B cell (primary cell): ENCODE results near the gene BTN2A1. TPM values are rescaled to one million over a fixed set of nuclear protein-coding genes. Genes with fewer than 3 reads are reported as not detected.
A peak's percentile ranks its signal among the peaks of the same experiment; 100 is the strongest.

Experiments used
- ATAC-seq: fragments of 200-7000 bp; cut with Tn5 transposase; one replicate; pipeline ENCODE4 v1.10.0; 2021; ENCODE audit warnings: low read depth, mild to moderate bottlenecking, moderate number of reproducible peaks, moderate library complexity
- CTCF ChIA-PET: fragments of 350-600 bp; sonication (Branson Sonifier 250); formaldehyde crosslinking; loops from one replicate; lab custom pipeline; 2021; ENCODE audit warnings: antibody characterized with exemption, inconsistent platforms; lab: Charles Lee
- POLR2A ChIA-PET: fragments of 350-600 bp; sonication (Branson Sonifier 250); formaldehyde crosslinking; loops from one replicate; lab custom pipeline; 2021; ENCODE audit warnings: antibody characterized with exemption; lab: Charles Lee
- DNase-seq: peaks from one replicate; pipeline ENCODE4 v3.0.0; 2013
- H2AFZ ChIP-seq: 2 replicates; pipeline ENCODE4 v1.6.1; 2012; ENCODE audit warnings: mild to moderate bottlenecking, low read depth, low read length; ENCODE audit not compliant: insufficient read depth, poor library complexity, severe bottlenecking
- H3K27ac ChIP-seq, 2 donors: 1 replicate in 1 of 2; 2 replicates in 1 of 2; pipeline ENCODE4 v1.5.1; 2012 to 2013; ENCODE audit warnings: low read length in 2 of 2, mild to moderate bottlenecking in 2 of 2, moderate library complexity in 1 of 2
- H3K27me3 ChIP-seq, 4 experiments: fragments of 200-600 bp in 1 of 4; sonication (generic) in 1 of 4; replicated peaks in 1 of 4; 1 replicate in 2 of 4; 2 replicates in 2 of 4; pipeline versions ENCODE4 v1.6.1 to v1.7.0; 2013 to 2016; ENCODE audit warnings: low read length in 3 of 4, mild to moderate bottlenecking in 2 of 4, mixed read lengths in 1 of 4, moderate library complexity in 1 of 4; ENCODE audit not compliant: insufficient read depth in 4 of 4, control insufficient read depth in 3 of 4; ENCODE audit errors: control extremely low read depth in 1 of 4
- H3K36me3 ChIP-seq, 2 experiments: replicated peaks in 1 of 2; 1 replicate in 1 of 2; 2 replicates in 1 of 2; pipeline versions ENCODE4 v1.6.1 to v1.7.1; 2013; ENCODE audit warnings: low read length in 1 of 2; ENCODE audit not compliant: insufficient read depth in 2 of 2, control insufficient read depth in 1 of 2; ENCODE audit errors: control extremely low read depth in 1 of 2, extremely low read depth in 1 of 2
- H3K4me1 ChIP-seq, 2 donors: fragments of 200-600 bp in 1 of 2; sonication (generic) in 1 of 2; 1 replicate in 1 of 2; 2 replicates in 1 of 2; pipeline versions ENCODE4 v1.5.1 to v1.6.1; 2013 to 2017; ENCODE audit warnings: low read length in 2 of 2; ENCODE audit not compliant: control insufficient read depth in 2 of 2, insufficient read depth in 2 of 2
- H3K4me2 ChIP-seq: replicated peaks from 2 replicates; pipeline ENCODE3; 2012; ENCODE audit warnings: mild to moderate bottlenecking, low read depth, low read length; ENCODE audit not compliant: poor library complexity, severe bottlenecking
- H3K4me3 ChIP-seq, 5 experiments: fragments of 200-600 bp in 1 of 5; sonication (generic) in 1 of 5; 1 replicate in 3 of 5; 2 replicates in 2 of 5; pipeline versions ENCODE4 v1.5.1 to v1.7.0; 2011 to 2016; ENCODE audit warnings: low read length in 4 of 5, mild to moderate bottlenecking in 4 of 5, low read depth in 2 of 5, control low read depth in 1 of 5, moderate library complexity in 1 of 5; ENCODE audit not compliant: insufficient read depth in 1 of 5; ENCODE audit errors: control extremely low read depth in 1 of 5, extremely low read depth in 1 of 5
- H3K79me2 ChIP-seq: fragments of 200-600 bp; sonication (generic); one replicate; pipeline ENCODE4 v1.6.0; 2016; ENCODE audit warnings: low read length; ENCODE audit not compliant: control insufficient read depth, insufficient read depth
- H3K9ac ChIP-seq: fragments of 200-600 bp; sonication (generic); 2 replicates; pipeline ENCODE4 v1.6.1; 2017; ENCODE audit warnings: mild to moderate bottlenecking, low read length, moderate library complexity
- H3K9me3 ChIP-seq, 3 donors: one replicate each; pipeline versions ENCODE4 v1.6.1 to v1.7.1; 2013; ENCODE audit warnings: low read length in 2 of 3; ENCODE audit not compliant: control insufficient read depth in 2 of 3, insufficient read depth in 1 of 3; ENCODE audit errors: control extremely low read depth in 1 of 3
- H4K20me1 ChIP-seq: 2 replicates; pipeline ENCODE4 v1.6.0; 2012; ENCODE audit warnings: mild to moderate bottlenecking, low read length; ENCODE audit not compliant: insufficient read depth, control insufficient read depth, poor library complexity, severe bottlenecking
- H3K27ac Mint-ChIP-seq: one replicate; pipeline ENCODE4 v1.8.0; 2021; ENCODE audit warnings: mixed read lengths
- H3K27me3 Mint-ChIP-seq: one replicate; pipeline ENCODE4 v1.8.0; 2021; ENCODE audit warnings: mixed read lengths
- H3K4me1 Mint-ChIP-seq: one replicate; pipeline ENCODE4 v1.8.0; 2021; ENCODE audit warnings: mixed read lengths
- H3K4me3 Mint-ChIP-seq: one replicate; pipeline ENCODE4 v1.8.0; 2021; ENCODE audit warnings: mixed read lengths
- H3K9me3 Mint-ChIP-seq: one replicate; pipeline ENCODE4 v1.8.0; 2022; ENCODE audit warnings: mixed read lengths; ENCODE audit not compliant: insufficient read depth
- CTCF ChIP-seq: fragments of 200-600 bp; IDR thresholded peaks from one replicate; pipeline ENCODE4 v1.8.0; 2022; ENCODE audit warnings: antibody characterized with exemption, mild to moderate bottlenecking
- EZH2 ChIP-seq: IDR thresholded peaks from 2 replicates; pipeline ENCODE4 v1.6.1; 2012; ENCODE audit warnings: borderline replicate concordance, low read depth, mild to moderate bottlenecking, moderate library complexity, low read length; ENCODE audit not compliant: insufficient read depth, poor library complexity, severe bottlenecking
- WGBS: methylation state at CpG from one replicate; pipeline ENCODE4 v1.1.5; 2013; ENCODE audit warnings: missing lambda C conversion rate; ENCODE audit not compliant: insufficient coverage; 5-methylcytosine and 5-hydroxymethylcytosine counted together
- intact Hi-C: fragments of 100-400 bp; cut with micrococcal nuclease; formaldehyde crosslinking; loops from one replicate; pipeline ENCODE4 v1.10.0; 2022
- polyA plus RNA-seq: library from polyadenylated mRNA; depleted of rRNA; stranded (reverse); fragments of >200 nt; gene quantifications from 2 replicates; pipeline ENCODE4 v1.2.3, GENCODE V29; 2012
- total RNA-seq, 2 donors: library from RNA; stranded (reverse); fragments of 120-200 nt in 1 of 2; gene quantifications; 1 replicate in 1 of 2; 2 replicates in 1 of 2; pipeline versions ENCODE4 v1.2.3 to v1.2.4, GENCODE V29; 2013 to 2022

The BTN2A1 gene
- total and polyA plus RNA-seq, 2 donors (not counting 1 experiment from before 2014, with no cell fraction given): 55.1 to 69.6 TPM

GRCh38 chr6:26475823-26476729 lies 18.3 kb downstream of the BTN2A1 start:
- Histone ChIP-seq H3K9ac (peak overlapping the region; percentile 19), H3K4me2 (peak overlapping the region; percentile 61), H3K27me3 (no peaks in the 10 kb centered on the region), H3K9me3 (peaks cover 3 to 13% (median 7%) of the 10 kb centered on the region in 3 donors), H3K4me1 (peaks cover 62 to 66% of the 10 kb centered on the region in 2 donors), H3K4me3 (peak overlapping the region in 1 of 5 experiments; percentile 28), H3K27ac (peak overlapping the region; percentile 92 to 94), H3K36me3 (no peaks in the 10 kb centered on the region), H2AFZ (peak overlapping the region; percentile 52), H3K79me2 (peaks cover 12% of the 10 kb centered on the region), H4K20me1 (no peaks in the 10 kb centered on the region)
- Mint-ChIP-seq H3K4me1 (peaks cover 74% of the 10 kb centered on the region), H3K27me3 (no peaks in the 10 kb centered on the region), H3K4me3 (peak overlapping the region; percentile 72), H3K27ac (peak overlapping the region; percentile 94), H3K9me3 (no peaks in the 10 kb centered on the region)
- intact Hi-C loops: no loop called here
- TF ChIP-seq EZH2 (no peak), CTCF (no peak)
- DNase-seq: no peak
- POLR2A ChIA-PET: interaction anchor here (1.9 kb wide), 1 partner anchor 62 kb away, joined by 8 read pairs; the partner anchor contains the start of gene HMGN4
- CTCF ChIA-PET: interaction anchor here (0.9 kb wide), 1 partner anchor 61 kb away, joined by 3 read pairs; the partner anchor contains the start of gene HMGN4
- ATAC-seq: no peak
- WGBS: 95% methylated on average over 3 of the region's 7 CpGs

- H3K27me3 ChIP-seq: no peaks in the 10 kb centered on the region
- Mint-ChIP-seq H3K4me3 (peak overlapping the region; percentile 72), H3K27me3 (no peaks in the 10 kb centered on the region), H3K4me1 (peaks cover 72% of the 10 kb centered on the region), H3K9me3 (no peaks in the 10 kb centered on the region), H3K27ac (peak overlapping the region; percentile 94)
- peak overlapping the region; percentile 52 for H2AFZ ChIP-seq
- peak; percentile 42 for DNase-seq
- no peak for ATAC-seq
- peaks cover 12% of the 10 kb centered on the region for H3K79me2 ChIP-seq
- ChIA-PET CTCF (no interaction called here), POLR2A (interaction anchor here (0.5 to 1.9 kb wide), 2 partner anchors 61 to 135 kb away, joined by 7 to 8 read pairs; partner anchors contain the start of gene HMGN4)
- H3K9me3 ChIP-seq: peaks cover 3 to 11% (median 7%) of the 10 kb centered on the region in 3 donors
- H3K4me3 ChIP-seq: peak overlapping the region in 2 of 5 experiments; percentile 6 to 28
- peak overlapping the region; percentile 61 for H3K4me2 ChIP-seq
- peak overlapping the region; percentile 92 to 94 for H3K27ac ChIP-seq
- TF ChIP-seq CTCF: no peak
- intact Hi-C loops: no loop called here
- H3K4me1 ChIP-seq: peaks cover 65 to 70% of the 10 kb centered on the region in 2 donors
- H3K36me3 ChIP-seq: no peaks in the 10 kb centered on the region
- no peaks in the 10 kb centered on the region for H4K20me1 ChIP-seq
- WGBS: no CpG with 5 or more reads among the region's 4 CpGs
- H3K9ac ChIP-seq: peak overlapping the region; percentile 19
Measured at GRCh38 chr6:26476896-26477295, 19.1 kb downstream of the BTN2A1 start.
